Tibial artery (tissue), 4 donors: ENCODE data around the gene UBA52.

ENCODE experiments used
- DNase-seq, 2 donors: peaks; one replicate each; pipeline ENCODE4 v3.0.0-alpha.2; 2019
- H3K27ac ChIP-seq, 2 donors: fragments of 200-600 bp; sonication (generic) in 1 of 2; 1 replicate in 1 of 2; 2 replicates in 1 of 2; pipeline ENCODE4 v1.5.1; 2018 to 2019; ENCODE audit warnings: mild to moderate bottlenecking in 1 of 2
- H3K27me3 ChIP-seq, 2 donors: fragments of 200-600 bp; sonication (generic) in 1 of 2; one replicate each; pipeline versions ENCODE4 v1.5.1 to v1.6.0; 2016 to 2019
- H3K36me3 ChIP-seq, 3 donors: fragments of 200-600 bp; sonication (generic) in 2 of 3; one replicate each; pipeline ENCODE4 v1.5.1; 2016 to 2019; ENCODE audit warnings: mild to moderate bottlenecking in 2 of 3
- H3K4me1 ChIP-seq, 4 donors: fragments of 200-600 bp; sonication (generic) in 2 of 4; 1 replicate in 3 of 4; 2 replicates in 1 of 4; pipeline ENCODE4 v1.5.1; 2016 to 2019
- H3K4me3 ChIP-seq, 2 donors: fragments of 200-600 bp; sonication (generic) in 1 of 2; 1 replicate in 1 of 2; 2 replicates in 1 of 2; pipeline ENCODE4 v1.5.1; 2018 to 2019; ENCODE audit warnings: mild to moderate bottlenecking in 2 of 2
- H3K9me3 ChIP-seq, 3 donors: fragments of 200-600 bp; sonication (generic) in 1 of 3; one replicate each; pipeline ENCODE4 v1.5.1; 2016 to 2019
- CTCF ChIP-seq, 2 experiments: fragments of 200-600 bp in 1 of 2; fragments of 450-650 bp in 1 of 2; IDR thresholded peaks; one replicate each; pipeline ENCODE4 v1.5.1; 2017 to 2019; ENCODE audit warnings: antibody characterized with exemption in 2 of 2, mild to moderate bottlenecking in 1 of 2, moderate library complexity in 1 of 2
- intact Hi-C: fragments of 100-400 bp; cut with DNase I; formaldehyde crosslinking; loops from one replicate; pipeline ENCODE4 v1.15.0; 2023; ENCODE audit warnings: low total_unique reads

The UBA52 gene

GRCh38 chr19:18604820-18605159 is 33.1 kb downstream of the UBA52 start:
- H3K4me1 ChIP-seq, result peaks cover 0 to 47% (median 33%) of the 10 kb centered on the region in 4 donors
- DNase-seq, result no peak
- H3K27ac ChIP-seq, result peak overlapping the region; percentile 60 to 79
- TF ChIP-seq CTCF (IDR thresholded peaks at IDR 0.05), result no peak
- H3K27me3 ChIP-seq, result peaks cover 0 to 71% of the 10 kb centered on the region in 2 donors
- peak overlapping the region; percentile 62 to 65 for H3K4me3 ChIP-seq
- intact Hi-C loops, result no loop called here
- H3K36me3 ChIP-seq, result no peaks in the 10 kb centered on the region
- no peaks in the 10 kb centered on the region for H3K9me3 ChIP-seq

DNA sequence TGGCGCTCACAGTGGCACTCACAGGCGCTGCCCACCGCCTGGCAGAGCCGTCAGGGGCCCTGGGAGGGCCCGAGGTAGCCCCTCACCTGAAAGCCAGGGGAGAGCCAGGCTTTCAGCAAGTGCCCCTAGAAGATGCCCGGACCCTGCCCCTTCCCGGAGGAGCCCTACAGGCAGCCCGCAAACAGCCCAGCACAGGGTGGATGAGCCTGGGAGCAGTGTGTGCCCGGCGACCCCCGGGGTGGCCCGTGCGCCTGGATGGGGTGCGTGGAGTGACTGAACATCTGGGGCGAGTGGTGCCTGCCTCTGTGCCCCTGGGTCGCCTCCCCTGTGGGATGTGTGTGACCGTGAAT is 33.5 kb downstream of the UBA52 start:
- Histone ChIP-seq H3K4me1 (peaks cover 0 to 47% (median 33%) of the 10 kb centered on the region in 4 donors), H3K9me3 (no peaks in the 10 kb centered on the region), H3K27ac (peak overlapping the region; percentile 60 to 79), H3K27me3 (peaks cover 0 to 71% of the 10 kb centered on the region in 2 donors), H3K4me3 (peak overlapping the region; percentile 62 to 65), H3K36me3 (no peaks in the 10 kb centered on the region)
- no peak for TF ChIP-seq CTCF (IDR thresholded peaks at IDR 0.05)
- intact Hi-C loops, result no loop called here
- DNase-seq, result no peak

GRCh38 chr19:18605546-18606280 is 34.1 kb downstream of the UBA52 start:
- DNase-seq, result no peak
- H3K27me3 ChIP-seq, result peaks cover under 1 to 71% of the 10 kb centered on the region in 2 donors
- H3K4me3 ChIP-seq, result peak overlapping the region; percentile 62 to 65
- peaks cover 0 to 48% (median 35%) of the 10 kb centered on the region in 4 donors for H3K4me1 ChIP-seq
- no peaks in the 10 kb centered on the region for H3K36me3 ChIP-seq
- intact Hi-C loops, result no loop called here
- peak overlapping the region; percentile 60 to 79 for H3K27ac ChIP-seq
- TF ChIP-seq CTCF (IDR thresholded peaks at IDR 0.05), result no peak
- H3K9me3 ChIP-seq, result no peaks in the 10 kb centered on the region

GRCh38 chr19:18606281-18607225 is 34.9 kb downstream of the UBA52 start, which contains the start of gene CRLF1:
Gene CRLF1 (minus strand): TSS chr19:18606799. CDS start chr19:18606656, 143 bp downstream.
- TF ChIP-seq CTCF (IDR thresholded peaks at IDR 0.05), result no peak
- Histone ChIP-seq H3K4me3 (peak within 1 kb of the TSS; percentile 62 to 65), H3K36me3 (no peaks in the 10 kb centered on the region), H3K27ac (peak within 1 kb of the TSS; percentile 60 to 79), H3K4me1 (peaks cover 0 to 57% (median 41%) of the 10 kb centered on the region in 4 donors), H3K9me3 (no peaks in the 10 kb centered on the region), H3K27me3 (peaks cover 4 to 78% of the 10 kb centered on the region in 2 donors)
- no peak for DNase-seq
- intact Hi-C loops, result no loop called here

- no peaks in the 10 kb centered on the region for H3K36me3 ChIP-seq
Observed at GRCh38 chr19:18607226-18608101, 35.8 kb downstream of the UBA52 start.

More at GRCh38 chr19:18607226-18608101, 35.8 kb downstream of the UBA52 start:
- peaks cover 4 to 87% of the 10 kb centered on the region in 2 donors for H3K27me3 ChIP-seq
- no peaks in the 10 kb centered on the region for H3K9me3 ChIP-seq
- TF ChIP-seq CTCF (IDR thresholded peaks at IDR 0.05), result no peak
- intact Hi-C loops, result no loop called here
- no peak for DNase-seq
- peak overlapping the region; percentile 46 to 52 for H3K4me3 ChIP-seq
- peaks cover 0 to 63% (median 49%) of the 10 kb centered on the region in 4 donors for H3K4me1 ChIP-seq
- peak overlapping the region; percentile 38 to 68 for H3K27ac ChIP-seq
